Activated CD4-positive, alpha-beta T cell treated with anti-CD3 and anti-CD28 coated beads for 4 hours (primary cell): ENCODE results near the gene DCXR.

ENCODE experiments used
- DNase-seq, 2 donors: peaks; one replicate each; pipeline ENCODE4 v3.0.0-alpha.2; 2020

The DCXR gene

DNA sequence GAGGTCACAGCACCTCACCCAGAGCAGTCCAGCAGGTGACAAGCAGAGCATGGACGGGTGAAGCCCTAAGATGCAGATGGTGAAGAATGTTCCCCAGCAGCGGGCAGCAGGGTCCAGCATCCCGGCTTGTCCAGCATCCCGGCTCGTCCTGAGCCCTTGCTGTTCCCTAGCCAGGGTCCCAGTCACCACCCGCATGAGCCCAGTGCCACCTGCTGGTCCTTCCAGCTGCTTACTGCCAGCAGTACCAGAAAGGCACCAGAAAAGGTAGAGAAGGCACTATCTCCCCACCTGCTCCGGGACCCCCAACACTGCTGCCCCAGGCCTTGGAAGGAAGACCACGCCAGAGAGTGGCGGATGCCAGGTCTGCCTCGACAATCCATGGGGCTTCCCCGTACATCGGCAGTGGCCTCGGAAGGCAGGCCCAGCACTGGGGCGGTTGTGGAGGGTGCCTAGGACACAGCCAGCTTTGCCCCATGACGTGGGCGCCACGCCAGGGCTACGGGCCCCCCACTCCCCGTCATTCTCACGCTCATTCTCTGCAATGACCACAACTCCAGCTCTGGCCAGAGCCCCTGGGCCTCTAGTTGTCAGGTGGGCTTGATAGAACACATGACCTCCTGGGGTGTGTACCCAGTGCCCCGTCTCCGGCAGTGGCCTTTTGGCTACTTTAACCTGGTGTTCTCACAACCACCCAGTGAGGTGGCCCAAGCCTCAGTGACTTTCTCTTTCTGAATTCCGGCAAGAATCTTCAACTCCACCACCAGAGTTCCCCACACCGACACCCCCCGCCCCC, 16.2 kb downstream of the DCXR start:
- peak; percentile 58 to 66 for DNase-seq

DNA sequence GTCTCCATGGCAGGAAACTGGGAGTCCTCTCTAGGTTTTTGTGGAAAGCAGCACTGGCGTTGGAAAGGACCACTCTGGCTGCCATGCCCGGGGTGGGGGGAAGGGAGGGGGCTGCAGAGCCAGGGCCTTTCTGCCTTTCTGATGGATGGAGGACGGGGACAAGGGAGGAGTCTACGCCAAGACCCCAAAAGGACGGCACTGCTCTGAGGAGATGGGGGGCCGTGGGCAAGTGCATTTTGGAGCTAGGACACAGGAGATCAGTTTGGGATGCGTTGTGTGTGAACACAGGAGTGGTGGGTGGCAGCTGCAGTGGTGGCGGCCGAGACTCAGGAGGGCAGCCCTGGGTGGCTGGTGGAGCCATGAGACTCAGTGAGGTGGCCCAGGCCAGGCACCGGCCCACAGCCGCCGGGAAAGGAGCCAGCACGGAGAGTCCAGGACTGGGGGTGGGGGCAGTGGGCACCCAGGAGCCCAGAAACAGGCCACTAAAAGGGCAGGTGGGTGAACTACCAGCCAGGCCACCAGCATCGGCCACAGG, 16.9 kb downstream of the DCXR start:
- DNase-seq: no peak

DNA sequence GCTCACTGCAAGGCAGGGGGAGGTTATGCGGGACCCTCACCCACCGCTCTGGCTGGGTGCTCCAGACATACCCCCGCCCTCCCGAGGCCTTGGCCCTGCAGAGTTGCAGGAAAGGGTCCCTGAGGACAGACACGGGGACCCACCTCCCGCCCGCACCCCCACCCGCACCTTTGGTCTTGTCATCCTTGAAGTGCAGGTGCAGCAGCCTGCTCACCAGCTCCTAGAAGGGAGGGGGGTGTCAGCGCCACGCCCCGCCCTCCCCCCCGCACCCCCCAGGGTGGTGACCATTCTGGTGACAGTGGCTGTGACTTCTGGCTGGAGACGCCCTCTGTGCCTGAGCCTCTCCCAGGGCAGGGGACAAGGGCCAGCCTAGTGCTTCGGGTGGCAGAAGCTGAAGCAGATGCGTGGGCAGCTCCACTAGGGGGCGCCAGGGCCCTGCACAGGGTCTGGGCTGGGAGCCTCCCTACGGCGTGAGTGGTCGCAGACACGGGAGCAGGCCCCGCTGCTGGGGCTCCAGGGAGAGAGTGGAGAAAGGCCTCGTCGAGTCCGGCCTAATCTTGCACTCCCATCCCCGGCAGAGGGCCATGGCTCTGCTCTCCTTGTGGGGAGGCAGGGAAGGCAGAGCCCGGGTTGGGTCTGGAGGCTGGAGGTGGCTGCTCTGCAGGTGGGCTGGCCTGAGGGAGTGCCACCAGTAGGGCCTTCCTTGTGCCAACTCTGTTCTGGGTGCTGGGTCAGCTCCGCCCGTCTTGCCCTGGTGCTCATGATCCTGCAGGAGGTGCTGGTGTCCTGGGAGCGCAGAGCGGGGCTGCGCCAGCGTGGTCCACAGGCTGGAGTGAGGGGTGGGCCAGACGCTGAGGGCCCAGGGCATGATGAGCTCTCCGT, 17.6 kb downstream of the DCXR start:
- DNase-seq: peak; percentile 57 to 59

DNA sequence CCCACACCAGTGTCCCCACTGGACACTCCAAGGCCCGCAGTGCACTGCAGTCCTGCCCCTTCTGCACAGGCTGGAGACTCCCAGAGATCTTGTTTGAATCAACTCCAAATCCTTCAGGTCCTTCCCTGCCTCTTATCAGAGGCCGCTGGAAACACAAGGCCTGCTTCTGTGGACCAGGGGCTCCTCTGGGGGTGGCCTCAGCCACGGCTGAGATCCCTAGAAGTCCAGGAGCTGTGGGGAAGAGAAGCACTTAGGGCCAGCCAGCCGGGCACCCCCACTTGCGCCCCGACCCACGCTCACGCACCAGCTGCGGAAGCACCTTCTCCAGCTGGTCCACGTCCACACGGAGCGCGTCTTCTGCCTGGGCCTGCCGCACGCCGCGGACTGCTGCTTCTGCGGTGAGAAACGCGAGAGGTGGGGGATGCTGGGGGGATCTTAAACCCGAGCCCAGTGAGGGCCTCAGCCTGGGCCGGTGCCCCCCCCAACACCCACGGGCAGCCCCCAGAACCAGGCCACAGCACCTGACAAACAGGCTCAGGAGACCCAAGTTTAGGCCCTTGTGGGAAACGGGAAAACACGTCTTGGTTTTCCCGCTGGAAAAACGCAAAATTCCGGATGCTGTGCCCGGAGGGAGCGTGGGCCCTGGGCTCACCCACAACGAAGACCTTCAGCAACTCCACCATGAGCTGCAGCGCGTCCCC, 18.4 kb downstream of the DCXR start:
- DNase-seq: no peak

DNA sequence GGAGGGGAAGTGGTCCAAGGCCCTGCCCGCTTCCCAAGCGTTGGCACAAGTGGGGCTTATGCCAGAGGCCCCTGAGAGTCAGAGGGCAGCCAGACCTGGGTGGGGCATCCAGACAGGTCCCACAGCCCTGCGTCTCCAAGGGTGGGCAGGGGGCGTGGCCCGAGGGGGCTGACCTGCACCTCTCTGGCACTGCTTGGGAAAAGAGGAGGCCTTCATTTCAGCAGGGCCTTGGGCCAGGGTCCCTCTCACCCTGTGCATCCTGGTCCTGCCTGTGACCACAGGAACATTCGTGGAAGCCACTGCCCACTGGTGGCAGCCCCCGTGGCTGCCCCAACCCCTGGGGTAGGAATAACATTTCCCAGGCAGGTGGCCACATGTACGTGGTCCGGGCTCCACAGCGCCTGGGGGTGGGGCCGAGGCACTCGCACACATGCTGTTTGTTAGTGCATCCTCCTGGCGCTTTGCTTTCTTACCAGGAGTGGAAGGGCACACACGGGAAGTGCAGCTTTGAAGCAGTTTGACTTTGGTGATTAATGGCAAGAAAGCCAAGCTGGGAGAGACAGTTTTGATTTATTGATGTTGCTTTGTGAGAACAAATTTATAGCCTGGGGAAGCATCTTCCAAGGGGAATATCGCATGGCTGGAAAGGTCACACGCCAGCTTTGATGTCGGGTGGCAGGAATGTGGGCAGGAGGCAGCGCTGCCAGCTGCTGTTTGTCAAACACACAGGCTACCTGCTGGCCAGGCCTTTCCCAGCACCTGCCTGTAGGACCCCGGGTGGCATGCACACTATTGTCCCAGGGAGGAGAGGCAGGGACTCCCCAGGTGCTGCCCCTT, 19.1 kb downstream of the DCXR start:
- no peak for DNase-seq

DNA sequence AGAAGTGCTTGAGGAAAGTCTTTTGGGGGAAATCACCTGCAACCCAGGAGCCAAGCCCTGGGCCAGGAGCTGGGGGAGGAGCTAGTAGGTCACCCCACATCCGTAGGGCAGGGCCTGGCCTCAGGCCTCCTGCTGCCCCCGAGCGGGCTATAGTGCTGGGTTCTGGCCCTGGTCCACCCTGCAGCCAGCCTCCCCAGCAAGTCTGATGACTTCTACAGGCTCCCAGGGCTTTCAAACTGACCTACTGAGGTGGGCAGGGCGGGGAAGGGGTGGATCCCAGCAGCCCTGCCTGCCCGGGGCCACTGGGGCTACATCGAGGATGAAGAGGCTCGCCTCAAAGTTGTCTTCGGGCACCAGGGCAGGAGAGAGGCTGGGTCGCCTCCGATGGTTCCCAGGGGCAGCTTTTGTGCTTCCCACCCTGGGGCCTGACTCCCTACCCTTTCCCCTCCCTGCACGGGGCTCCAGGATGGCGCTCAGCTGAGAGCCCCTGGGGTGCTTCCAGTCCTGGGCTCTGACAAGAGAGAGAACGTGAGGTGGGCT, 19.8 kb downstream of the DCXR start:
- DNase-seq: no peak

DNA sequence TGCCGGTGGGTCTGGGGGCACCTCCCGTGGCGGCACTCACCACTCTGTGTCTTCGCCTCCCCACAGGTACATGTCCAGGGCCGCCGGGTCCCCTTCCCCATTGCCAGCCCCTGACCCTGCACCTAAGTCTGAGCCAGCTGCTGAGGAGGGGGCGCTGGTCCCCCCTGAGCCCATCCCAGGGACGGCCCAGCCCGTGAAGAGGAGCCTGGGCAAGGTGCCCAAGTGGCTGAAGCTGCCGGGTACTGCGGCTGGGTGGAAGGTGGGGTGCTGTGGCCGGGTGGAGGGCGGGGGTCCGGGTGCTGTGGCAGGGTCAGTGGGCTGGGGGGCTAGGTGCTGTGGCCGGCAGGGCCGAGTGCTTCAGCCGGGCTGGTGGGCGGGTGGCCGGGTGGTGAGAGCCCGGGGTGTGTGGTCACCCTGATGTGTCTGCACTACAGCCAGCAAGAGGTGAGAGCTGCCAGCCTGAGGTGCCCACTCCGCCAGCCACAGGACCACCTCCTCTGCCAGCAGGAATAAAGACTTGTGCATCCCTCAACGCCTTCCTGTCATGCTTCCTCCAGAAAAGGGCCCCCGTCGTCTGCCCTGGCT, 20.5 kb downstream of the DCXR start:
- no peak for DNase-seq

DNA sequence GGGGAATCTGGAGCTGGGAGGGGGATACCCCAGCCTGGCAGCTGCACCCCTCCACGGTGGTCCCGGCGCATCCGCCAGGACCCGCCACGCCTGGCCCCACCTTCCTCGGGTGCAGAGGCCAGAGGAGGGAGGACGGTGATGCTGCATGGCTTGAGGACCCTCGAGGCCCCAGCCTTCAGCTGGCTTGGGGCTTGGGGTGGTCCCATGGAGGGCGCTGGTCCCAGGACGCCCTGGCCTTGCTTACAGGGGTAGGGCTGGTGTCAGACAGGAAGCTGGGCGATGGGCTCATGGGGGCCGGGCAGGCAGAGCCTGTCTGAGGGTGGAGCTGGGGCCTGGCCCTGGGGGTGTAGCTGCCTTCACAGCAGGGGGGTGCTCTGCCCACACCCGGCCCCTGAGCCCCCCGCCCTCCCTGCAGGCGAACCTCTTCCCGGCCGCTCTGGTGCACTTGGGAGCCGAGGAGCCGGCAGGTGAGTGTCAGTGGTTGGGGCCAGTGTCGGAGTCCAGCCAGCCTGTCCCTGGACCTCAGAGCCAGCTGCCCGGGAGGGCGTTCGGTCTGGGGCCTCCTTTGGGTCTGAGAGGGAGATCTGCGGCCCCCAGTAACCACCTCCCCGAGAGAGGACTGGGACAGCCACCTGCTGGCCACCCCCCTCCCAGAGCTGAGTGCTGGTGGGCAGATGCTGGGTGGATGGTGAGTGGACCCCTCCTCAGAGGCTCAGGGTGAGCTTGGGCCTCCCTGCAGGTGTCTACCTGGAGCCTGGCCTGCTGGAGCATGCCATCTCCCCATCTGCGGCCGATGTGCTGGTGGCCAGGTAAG, 21.2 kb downstream of the DCXR start:
- DNase-seq: no peak

DNA sequence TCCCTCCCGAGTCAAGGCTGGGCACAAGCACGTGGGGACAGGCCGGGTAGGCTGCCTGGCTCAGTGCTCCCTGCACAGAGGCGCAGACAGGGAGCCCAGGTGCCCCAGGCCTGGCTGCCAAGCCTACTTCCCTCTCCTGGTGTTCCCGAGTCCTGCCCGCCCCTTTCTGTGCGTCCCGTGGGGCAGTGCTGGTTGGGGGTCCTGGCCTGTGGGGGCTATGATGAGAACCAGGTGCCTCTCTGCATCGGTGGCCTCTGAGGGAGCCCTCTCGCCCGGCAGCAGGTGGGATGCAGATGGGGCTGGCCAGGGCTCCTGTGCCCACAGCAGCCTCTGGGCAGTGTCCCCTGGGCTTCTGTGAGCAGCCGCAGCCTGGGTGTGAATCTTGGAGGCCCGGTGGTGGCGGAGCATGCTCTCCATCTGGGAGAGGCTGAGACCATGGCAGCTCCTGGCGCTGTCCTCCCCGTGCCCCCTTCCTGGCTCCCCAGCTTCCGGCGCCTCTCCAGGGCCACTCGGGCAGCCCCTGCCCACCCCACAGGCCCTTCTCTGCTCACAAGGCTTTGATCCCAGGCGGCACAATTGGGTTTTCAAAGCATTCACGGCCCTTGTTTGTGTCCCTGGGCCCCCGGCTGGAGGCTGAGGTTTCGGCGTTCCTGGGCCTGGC, 22.1 kb downstream of the DCXR start:
- DNase-seq: no peak

DNA sequence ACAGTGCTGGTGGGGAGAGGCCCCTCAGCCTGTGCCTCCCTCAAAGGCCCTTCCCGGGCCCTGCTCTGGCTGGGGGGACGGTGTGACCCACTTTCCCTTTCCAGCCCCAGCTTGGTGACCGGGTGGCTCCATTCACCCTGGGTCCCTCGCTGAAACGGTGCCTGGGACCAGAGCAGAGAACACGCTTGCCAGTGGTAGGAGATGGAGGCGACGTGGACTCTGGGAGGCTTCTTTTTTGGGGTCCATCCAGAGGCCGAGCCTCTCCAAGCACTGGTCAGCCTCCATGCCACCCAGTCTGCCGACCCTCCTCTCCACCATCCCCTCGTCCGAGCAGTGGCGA, 22.6 kb downstream of the DCXR start:
- no peak for DNase-seq

DNA sequence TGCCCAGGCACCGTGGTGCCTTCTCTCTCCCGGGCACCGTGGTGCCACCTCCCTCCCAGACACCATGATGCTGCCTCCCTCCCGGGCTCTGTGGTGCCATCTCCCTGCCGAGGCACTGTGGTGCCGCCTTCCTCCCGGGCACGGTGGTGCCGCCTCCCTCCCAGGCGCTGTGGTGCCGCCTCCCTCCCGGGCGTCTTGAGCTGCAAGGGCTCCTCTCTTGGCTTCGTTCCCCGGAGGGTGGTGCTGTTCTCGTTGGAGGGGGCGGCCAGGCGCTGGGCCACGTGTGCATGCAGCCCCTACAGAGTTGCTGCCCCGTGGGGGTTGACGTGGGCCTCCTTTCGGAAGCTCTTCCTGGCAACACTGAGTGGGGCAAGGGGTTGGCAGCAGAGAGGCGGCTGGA, 23.1 kb downstream of the DCXR start:
- no peak for DNase-seq

DNA sequence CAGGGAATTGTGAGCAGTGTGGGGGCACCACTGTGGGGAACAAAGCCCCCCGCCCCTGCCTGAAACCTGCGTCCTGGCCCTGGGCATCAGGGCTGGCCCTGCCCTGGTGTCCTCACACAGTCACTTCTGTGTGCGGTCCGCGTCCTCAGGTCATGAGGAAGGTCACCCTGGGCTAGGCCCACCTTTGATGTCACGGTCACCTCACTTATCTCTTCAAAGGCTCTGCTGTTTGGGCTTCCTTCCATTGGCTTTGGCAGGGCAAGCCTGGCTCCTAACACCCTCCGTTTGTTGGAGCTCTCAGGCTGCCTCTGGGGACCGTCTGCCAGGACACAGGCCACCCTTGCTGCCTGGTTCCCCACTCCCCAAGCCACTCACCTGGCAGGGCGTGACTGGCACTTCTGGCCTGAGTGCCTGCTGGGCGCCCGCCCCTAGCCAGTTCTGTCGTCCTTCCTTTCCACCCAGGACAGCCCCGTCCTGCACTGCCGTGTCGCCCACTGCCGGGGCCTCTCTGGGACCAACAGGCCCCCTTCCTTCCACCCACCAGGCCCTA, 23.6 kb downstream of the DCXR start:
- no peak for DNase-seq

DNA sequence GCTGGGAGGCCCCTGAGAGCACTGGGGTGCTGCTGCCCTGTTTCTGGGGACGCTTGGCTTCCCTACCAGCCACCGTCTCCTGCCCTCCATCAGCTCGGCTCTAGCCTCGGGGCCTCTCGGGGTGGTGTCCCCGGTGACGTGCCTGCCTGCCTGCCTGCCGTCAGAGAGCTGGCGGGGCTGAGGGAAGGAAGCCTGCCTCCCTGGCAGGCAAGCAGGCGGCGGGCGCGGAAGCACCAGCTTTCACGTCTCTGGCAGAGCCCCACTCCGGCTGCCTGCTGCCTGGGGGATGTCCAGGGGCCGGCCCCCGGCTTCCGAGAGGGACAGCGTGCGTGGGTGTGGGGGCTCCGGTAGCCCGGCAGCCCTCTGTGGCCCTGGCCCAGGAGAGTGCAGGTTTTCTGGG, 24.2 kb downstream of the DCXR start:
- no peak for DNase-seq

DNA sequence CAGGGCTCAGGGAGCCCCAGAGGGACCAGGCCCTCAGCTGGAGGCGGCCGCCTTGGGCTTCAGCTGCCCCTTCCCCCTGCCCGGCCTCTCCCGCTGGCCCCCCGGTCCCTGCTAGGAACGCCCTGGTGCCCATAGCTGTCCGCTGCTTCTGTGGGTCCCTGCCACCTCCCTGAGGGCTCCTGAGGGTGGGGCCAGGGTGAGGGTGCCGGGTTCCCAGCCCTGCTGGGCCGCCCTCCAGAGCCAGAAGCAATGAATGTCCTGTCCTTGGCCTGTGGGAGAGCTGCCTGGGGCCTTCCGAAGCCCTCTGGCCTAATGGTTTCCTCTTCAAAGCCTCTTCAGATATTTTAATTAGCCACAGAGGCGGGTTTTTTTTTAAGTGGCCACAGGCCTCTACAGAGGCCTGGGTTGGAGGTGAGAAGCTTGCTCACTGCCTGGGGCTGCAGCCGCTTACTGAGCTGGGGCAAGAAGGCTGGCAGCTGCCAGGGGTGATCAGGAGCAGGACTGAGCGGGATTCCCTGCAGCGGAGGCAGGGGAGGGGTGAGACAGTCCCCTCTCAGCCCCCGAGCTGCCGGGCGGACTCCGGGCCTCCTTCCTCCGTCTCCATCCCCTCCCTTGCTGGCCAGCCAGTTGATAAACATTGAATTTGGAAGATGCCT, 24.7 kb downstream of the DCXR start:
- no peak for DNase-seq

DNA sequence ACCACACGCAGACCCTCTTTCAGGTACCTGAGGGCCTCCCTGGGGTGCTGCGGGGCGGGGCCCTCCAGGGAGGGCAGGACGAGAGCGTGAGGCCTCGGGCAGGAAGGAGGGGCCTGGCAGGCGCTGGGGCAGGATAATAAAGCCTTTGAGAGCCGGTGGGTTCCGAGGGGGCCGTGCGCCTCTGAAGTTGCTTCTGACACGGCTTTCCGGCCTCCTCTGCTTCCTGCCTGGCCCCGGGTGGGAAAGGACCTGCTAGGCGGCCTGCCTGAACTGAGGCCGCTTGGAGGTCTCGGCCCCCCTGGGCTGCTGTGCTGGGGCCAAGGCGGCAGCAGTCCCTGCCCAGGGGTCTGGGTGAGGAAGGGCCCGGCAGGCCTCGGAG, 25.2 kb downstream of the DCXR start:
- no peak for DNase-seq

DNA sequence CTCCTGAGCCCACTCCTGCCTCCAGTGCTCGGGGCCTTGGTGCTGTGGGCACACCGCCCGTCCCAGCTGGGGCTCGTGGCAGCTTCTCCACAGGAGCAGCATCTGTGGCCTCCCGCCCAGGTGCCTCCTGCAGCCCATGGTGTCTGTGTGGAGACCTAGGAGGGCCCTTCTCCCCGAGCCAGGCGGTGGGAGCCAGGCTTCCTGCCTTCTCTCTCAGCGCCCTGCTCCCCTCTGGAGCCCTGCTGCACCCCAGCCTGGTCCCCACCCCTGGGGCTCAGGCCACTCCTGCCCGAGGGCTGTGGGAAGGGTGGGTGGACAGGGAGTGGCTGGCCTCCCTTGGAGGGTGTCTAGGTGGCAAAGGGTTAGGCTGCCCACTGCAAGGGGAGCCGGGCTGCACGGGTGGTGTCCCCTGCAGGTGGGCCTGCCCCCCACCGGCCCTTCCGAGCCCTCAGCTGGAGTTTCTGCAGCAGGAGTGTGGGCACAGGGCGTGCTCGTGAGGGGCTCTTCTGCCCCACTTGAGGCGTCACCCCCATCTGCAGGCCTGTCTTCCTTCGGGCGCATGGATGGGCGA, 25.8 kb downstream of the DCXR start:
- DNase-seq: no peak

DNA sequence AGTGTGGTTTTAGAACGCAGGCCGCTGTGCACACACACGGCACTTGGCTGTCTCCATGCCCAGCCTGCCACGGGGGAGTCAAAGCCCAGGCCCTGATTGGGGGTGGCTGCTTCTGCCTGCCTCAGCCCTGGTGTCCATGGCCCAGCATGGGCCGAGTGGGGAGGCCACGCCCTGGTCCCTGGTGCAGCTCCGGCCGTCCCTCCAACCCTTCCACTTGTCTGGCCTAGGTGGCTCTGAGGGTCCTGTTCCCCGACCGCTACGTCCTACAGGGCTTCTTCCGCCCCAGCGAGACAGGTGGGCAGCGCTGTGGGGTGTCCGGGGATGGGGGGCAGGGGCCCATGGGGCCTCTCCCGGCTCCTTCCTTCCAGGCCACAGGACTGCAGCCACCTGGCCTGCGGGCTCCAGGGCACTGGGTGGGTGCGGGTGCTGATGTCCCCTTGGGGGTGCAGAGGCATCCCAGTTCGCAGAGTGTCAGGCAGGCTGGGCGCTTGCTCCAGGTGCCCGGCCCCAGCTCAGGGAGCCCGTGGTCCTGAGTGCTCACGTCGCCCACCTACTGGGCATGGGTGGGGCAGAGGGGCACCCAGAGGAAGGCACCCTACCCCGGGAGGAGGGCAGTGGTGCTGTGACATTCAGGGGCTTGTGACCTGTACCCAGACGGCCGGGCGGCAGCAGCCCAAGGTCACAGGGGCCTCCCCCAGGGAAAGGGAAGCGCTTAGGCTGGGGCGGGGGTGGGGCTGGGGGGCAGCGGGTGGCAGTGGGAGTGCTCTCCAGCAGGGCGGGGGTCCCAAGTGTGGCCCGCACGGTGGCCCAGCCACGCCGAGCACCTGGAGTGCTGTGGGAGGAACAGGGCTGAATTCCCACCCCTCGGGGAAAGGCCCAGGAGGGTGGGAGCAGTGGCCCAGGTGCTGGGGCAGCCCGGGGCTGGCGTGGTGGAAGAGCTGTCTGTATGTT, 26.6 kb downstream of the DCXR start:
- DNase-seq: no peak

DNA sequence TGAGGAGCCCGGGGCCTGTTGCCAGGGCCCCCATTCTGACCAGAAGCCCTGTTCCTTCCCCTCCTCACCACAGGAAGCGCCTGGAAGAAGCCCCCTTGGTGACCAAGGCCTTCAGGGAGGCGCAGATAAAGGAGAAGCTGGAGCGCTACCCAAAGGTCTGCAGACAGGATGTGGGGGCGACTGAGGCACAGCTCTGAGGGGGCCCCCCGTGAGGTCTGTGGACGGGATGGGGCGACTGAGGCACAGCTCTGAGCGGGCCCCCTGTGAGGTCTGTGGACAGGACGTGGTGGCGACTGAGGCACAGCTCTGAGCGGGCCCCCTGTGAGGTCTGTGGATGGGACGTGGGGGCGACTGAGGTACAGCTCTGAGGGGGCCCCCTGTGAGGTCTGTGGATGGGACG, 28.1 kb downstream of the DCXR start:
- no peak for DNase-seq
